Measurements from ENCODE around the gene PCNP.

DNA sequence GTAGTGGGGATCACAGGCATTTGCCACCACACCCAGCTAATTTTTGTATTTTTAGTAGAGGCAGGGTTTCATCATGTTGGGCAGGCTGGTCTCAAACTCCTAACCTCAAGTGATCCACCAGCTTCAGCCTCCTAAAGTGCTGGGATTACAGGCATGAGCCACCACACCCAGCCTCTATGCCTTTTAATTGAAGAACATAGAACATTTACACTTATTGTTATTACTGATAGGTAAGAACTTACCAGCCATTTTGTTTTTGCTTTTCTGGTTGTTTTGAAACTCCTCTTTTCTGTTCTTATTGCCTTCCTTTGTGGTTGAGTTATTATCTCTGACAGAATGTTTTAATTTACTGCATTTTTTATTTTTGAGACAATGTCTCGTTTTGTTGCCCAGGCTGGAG, 29.2 kb downstream of the PCNP start:
- TF ChIP-seq FOXA3 (CRISPR knock-in tag; conservative IDR thresholded peaks at IDR 0.05 in 1 of 2, IDR thresholded peaks at IDR 0.05 in 1 of 2) (no peak), SMARCA4 (IDR thresholded peaks at IDR 0.05) (no peak), CREB3L1 (IDR thresholded peaks at IDR 0.05; ENCODE audit: borderline replicate concordance, low read depth) (no peak), ZNF12 (CRISPR knock-in tag; IDR thresholded peaks at IDR 0.05) (no peak), XRCC5 (IDR thresholded peaks at IDR 0.05; ENCODE audit: low read depth, low read length) (no peak), SRSF1 (IDR thresholded peaks at IDR 0.05; ENCODE audit: low read depth, low read length) (no peak), POLR2AphosphoS5 (IDR thresholded peaks at IDR 0.05; ENCODE audit: control insufficient read depth, insufficient read depth, low read depth, low read length) (no peak), THRB (CRISPR knock-in tag; conservative IDR thresholded peaks at IDR 0.05) (no peak), NR2C2 (CRISPR knock-in tag; IDR thresholded peaks at IDR 0.05) (no peak), NR2C2 (tag; IDR thresholded peaks at IDR 0.05) (no peak), JUND (IDR thresholded peaks at IDR 0.05; ENCODE audit: borderline replicate concordance, low read depth, low read length) (no peak), JUND (tag; IDR thresholded peaks at IDR 0.05; ENCODE audit: borderline replicate concordance, low read depth, low read length) (no peak)

Data from K562 (cell line).